Pancreas (tissue), 10 donors: ENCODE measurements around the gene CABYR. TPM values are rescaled to one million over a fixed set of nuclear protein-coding genes. Genes with fewer than 3 reads are reported as not detected.

ENCODE experiments used
- ATAC-seq, 4 donors: fragments of 200-7000 bp; cut with Tn5 transposase; one replicate each; pipeline versions ENCODE4 v1.8.0 to v1.9.1; 2020; ENCODE audit warnings: mild to moderate bottlenecking in 4 of 4, moderate library complexity in 4 of 4
- DNase-seq, 6 donors: peaks; one replicate each; pipeline ENCODE4 v3.0.0-alpha.2; 2020
- FAIRE-seq: peaks from 2 replicates; lab custom pipeline; 2012; peaks lifted over from hg19 to GRCh38; lab: Jason Lieb, UNC
- H3K27ac ChIP-seq, 4 donors: fragments of 200-600 bp; sonication (generic); 1 replicate in 3 of 4; 2 replicates in 1 of 4; pipeline versions ENCODE4 v1.5.0 to v1.8.0; 2020
- H3K27me3 ChIP-seq, 4 donors: fragments of 200-600 bp; one replicate each; pipeline ENCODE4 v1.8.0; 2021
- H3K36me3 ChIP-seq, 3 donors: fragments of 200-600 bp; sonication (generic) in 1 of 3; one replicate each; pipeline versions ENCODE4 v1.5.0 to v1.8.0; 2020 to 2021
- H3K4me1 ChIP-seq, 3 donors: fragments of 200-600 bp; one replicate each; pipeline ENCODE4 v1.8.0; 2021
- H3K4me3 ChIP-seq, 4 donors: fragments of 200-600 bp; sonication (generic) in 2 of 4; one replicate each; pipeline versions ENCODE4 v1.5.0 to v1.8.0; 2020 to 2021
- H3K9me3 ChIP-seq, 4 donors: fragments of 200-600 bp; one replicate each; pipeline ENCODE4 v1.8.0; 2021
- WGBS, 2 donors: extraction: QIAGEN DNeasy Blood & Tissue Kit; methylation state at CpG; one replicate each; pipeline ENCODE4 v1.1.7; 2013; 5-methylcytosine and 5-hydroxymethylcytosine counted together
- intact Hi-C, 3 donors: fragments of 100-400 bp; cut with DNase I; formaldehyde crosslinking; loops; one replicate each; pipeline versions ENCODE4 v1.11.1 to v1.14.2; 2022
- polyA plus RNA-seq, 2 donors: library from polyadenylated mRNA; stranded (reverse); fragments of 200-250 nt; gene quantifications; one replicate each; pipeline ENCODE4 v1.2.3, GENCODE V29; 2013
- total RNA-seq, 6 donors: library from RNA; stranded (reverse); fragmentation: NEBNext Ultra II Directional in 4 of 6; extraction: Animal tissue kit (Norgen Biotek cat#: 25700) in 4 of 6; gene quantifications; one replicate each; pipeline versions ENCODE4 v1.2.1 to v1.2.4, GENCODE V29; 2021 to 2023
- TF ChIP-seq, protein P1 (sequence below), 4 donors: fragments of 200-600 bp; sonication (generic) in 3 of 4; IDR thresholded peaks; one replicate each; pipeline versions ENCODE4 v1.5.0 to v1.8.0; 2021; ENCODE audit warnings: antibody characterized with exemption in 4 of 4
- donor health status: healthy with polysubstance abuse.
- donor health status: DM: no; HTN: no; CAD: no; lungs with moderate emphysema.
- donor health status: DM: no; HTN: no; CAD: no.
- donor health status: control.
- donor health status: control.
- donor health status: Bipolar disorder and iron deficiency.
- donor health status: DM: yes; HTN: yes; CAD: no.
- donor health status: DM: no; HTN: no; CAD: no.
- donor health status: DM: no; HTN: no; CAD: no.
- donor health status: DM: yes; HTN: yes; CAD: no.

CABYR gene
- total and polyA plus RNA-seq, 8 donors, result 0.20 to 0.78 (median 0.25) TPM; not detected in 1

- DNase-seq, result no peak
- TF ChIP-seq, protein P1, sequence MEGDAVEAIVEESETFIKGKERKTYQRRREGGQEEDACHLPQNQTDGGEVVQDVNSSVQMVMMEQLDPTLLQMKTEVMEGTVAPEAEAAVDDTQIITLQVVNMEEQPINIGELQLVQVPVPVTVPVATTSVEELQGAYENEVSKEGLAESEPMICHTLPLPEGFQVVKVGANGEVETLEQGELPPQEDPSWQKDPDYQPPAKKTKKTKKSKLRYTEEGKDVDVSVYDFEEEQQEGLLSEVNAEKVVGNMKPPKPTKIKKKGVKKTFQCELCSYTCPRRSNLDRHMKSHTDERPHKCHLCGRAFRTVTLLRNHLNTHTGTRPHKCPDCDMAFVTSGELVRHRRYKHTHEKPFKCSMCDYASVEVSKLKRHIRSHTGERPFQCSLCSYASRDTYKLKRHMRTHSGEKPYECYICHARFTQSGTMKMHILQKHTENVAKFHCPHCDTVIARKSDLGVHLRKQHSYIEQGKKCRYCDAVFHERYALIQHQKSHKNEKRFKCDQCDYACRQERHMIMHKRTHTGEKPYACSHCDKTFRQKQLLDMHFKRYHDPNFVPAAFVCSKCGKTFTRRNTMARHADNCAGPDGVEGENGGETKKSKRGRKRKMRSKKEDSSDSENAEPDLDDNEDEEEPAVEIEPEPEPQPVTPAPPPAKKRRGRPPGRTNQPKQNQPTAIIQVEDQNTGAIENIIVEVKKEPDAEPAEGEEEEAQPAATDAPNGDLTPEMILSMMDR (IDR thresholded peaks at IDR 0.05), result no peak
- intact Hi-C loops, result no loop called here
- no peak for ATAC-seq
- Histone ChIP-seq H3K4me3 (no peak overlapping the region), H3K36me3 (no peaks in the 10 kb centered on the region), H3K27me3 (no peaks in the 10 kb centered on the region), H3K9me3 (no peaks in the 10 kb centered on the region), H3K27ac (no peak overlapping the region), H3K4me1 (peaks cover 0 to 10% (median 4%) of the 10 kb centered on the region in 3 donors)
- 82 to 87% methylated on average over 9 of the region's 9 CpGs for WGBS, 2 donors
- FAIRE-seq, result no peak
Measured at GRCh38 chr18:24198461-24198860, 59.6 kb downstream of the CABYR start.

DNA sequence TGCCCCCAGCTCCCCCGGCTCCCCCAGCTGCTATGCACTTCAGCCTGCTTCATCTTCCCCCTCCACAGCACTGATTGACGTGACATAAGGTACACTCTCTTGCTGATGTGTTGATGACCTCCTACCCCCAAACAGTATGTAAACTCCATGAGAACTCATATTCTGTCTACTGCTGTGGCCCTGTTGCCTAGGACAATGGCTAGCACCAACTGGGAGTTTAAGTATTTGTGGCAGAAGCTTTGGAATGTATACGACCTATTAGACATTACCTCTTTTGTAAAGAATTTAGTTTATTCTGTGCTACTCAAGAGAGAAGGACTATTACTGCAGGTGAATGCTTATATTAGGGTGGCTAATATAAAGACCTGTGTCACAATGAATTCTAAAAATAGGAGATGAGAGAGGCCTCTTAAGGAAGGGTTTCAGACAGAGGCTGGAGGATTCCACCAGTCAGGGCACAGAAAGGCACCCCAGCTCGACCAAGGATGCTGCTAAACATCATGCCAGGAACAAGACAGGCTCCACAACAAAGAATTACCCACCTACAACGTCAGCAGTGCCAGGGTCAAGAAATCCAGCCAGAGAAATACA lies 60.6 kb downstream of the CABYR start:
- Histone ChIP-seq H3K36me3 (no peaks in the 10 kb centered on the region), H3K4me1 (peaks cover 0 to 10% (median 4%) of the 10 kb centered on the region in 3 donors), H3K9me3 (no peaks in the 10 kb centered on the region), H3K27me3 (no peaks in the 10 kb centered on the region), H3K4me3 (no peak overlapping the region), H3K27ac (no peak overlapping the region)
- 88 to 93% methylated on average over 5 of the region's 5 CpGs for WGBS, 2 donors
- TF ChIP-seq, protein P1 (IDR thresholded peaks at IDR 0.05), result no peak
- DNase-seq (no peak), FAIRE-seq (no peak), ATAC-seq (no peak)
- intact Hi-C loops, result no loop called here

GRCh38 chr18:24200494-24201290 lies 61.8 kb downstream of the CABYR start:
- intact Hi-C loops, result no loop called here
- peaks cover 0 to 10% (median 4%) of the 10 kb centered on the region in 3 donors for H3K4me1 ChIP-seq
- FAIRE-seq (no peak), DNase-seq (no peak), ATAC-seq (no peak)
- 89 to 90% methylated on average over 11 of the region's 11 CpGs for WGBS, 2 donors
- H3K27ac ChIP-seq, result no peak overlapping the region
- no peak overlapping the region for H3K4me3 ChIP-seq
- no peaks in the 10 kb centered on the region for H3K9me3 ChIP-seq
- H3K36me3 ChIP-seq, result no peaks in the 10 kb centered on the region
- TF ChIP-seq, protein P1 (IDR thresholded peaks at IDR 0.05), result no peak
- no peaks in the 10 kb centered on the region for H3K27me3 ChIP-seq

- ATAC-seq, result peak; percentile 75 to 91 (median 88)
- H3K27ac ChIP-seq, result peak overlapping the region in 3 of 4 donors; percentile 4 to 38 (median 25)
- H3K36me3 ChIP-seq, result no peaks in the 10 kb centered on the region
- H3K27me3 ChIP-seq, result no peaks in the 10 kb centered on the region
- FAIRE-seq, result peak; percentile 9
- intact Hi-C loops, result no loop called here
- 48 to 50% methylated on average over 8 of the region's 8 CpGs for WGBS, 2 donors
- TF ChIP-seq, protein P1 (IDR thresholded peaks at IDR 0.05), result no peak
- no peak overlapping the region for H3K4me3 ChIP-seq
- no peak for DNase-seq
- peaks cover 0 to 10% (median 4%) of the 10 kb centered on the region in 3 donors for H3K4me1 ChIP-seq
- H3K9me3 ChIP-seq, result no peaks in the 10 kb centered on the region
Measured at GRCh38 chr18:24201699-24202687, 63.1 kb downstream of the CABYR start.
